Measurements from ENCODE around the gene RPL37A.

Gene RPL37A

GRCh38 chr2:216549926-216550690 lies 51.5 kb downstream of the RPL37A start:
- no peak for DNase-seq

GRCh38 chr2:216551234-216552068 lies 52.8 kb downstream of the RPL37A start:
- DNase-seq = no peak

GRCh38 chr2:216553093-216553478 lies 54.4 kb downstream of the RPL37A start:
- DNase-seq = no peak
